ENCODE results near the gene CARD9. TPM values are rescaled to one million over a fixed set of nuclear protein-coding genes. Genes with fewer than 3 reads are reported as not detected.

CARD9 gene
- total and polyA plus RNA-seq, 2 of the 4 experiments (the other 2 are of a cell fraction) = 0.36 to 1.9 TPM

- Histone ChIP-seq H2AK9ac (replicated peaks; ENCODE audit: low read depth, low read length, poor library complexity) (no peak overlapping the region), H3K4ac (ENCODE audit: low read depth, low read length) (no peak overlapping the region), H3K14ac (replicated peaks; ENCODE audit: low read depth, low read length) (no peak overlapping the region), H3K18ac (ENCODE audit: low read depth, low read length) (no peak overlapping the region), H3K9me3 (ENCODE audit: control insufficient read depth, insufficient read depth, low read length) (no peaks in the 10 kb centered on the region), H3K27ac (ENCODE audit: insufficient read depth, low read length) (no peak overlapping the region), H4K5ac (ENCODE audit: low read depth, low read length) (no peak overlapping the region), H3K4me2 (ENCODE audit: low read depth, low read length) (no peak overlapping the region), H4K91ac (ENCODE audit: insufficient read depth, low read depth, low read length) (no peak overlapping the region), H2AFZ (replicated peaks; ENCODE audit: low read length, poor library complexity) (no peak overlapping the region), H3K27me3 (ENCODE audit: control insufficient read depth, insufficient read depth, low read length) (no peaks in the 10 kb centered on the region), H2AK5ac (ENCODE audit: low read depth, low read length) (no peak overlapping the region), H4K20me1 (ENCODE audit: insufficient read depth, low read length) (no peaks in the 10 kb centered on the region), H4K8ac (ENCODE audit: low read depth in 2 of 2, low read length in 2 of 2) (no peak overlapping the region), H3K4me3 (ENCODE audit: insufficient read depth, low read depth, low read length) (no peak overlapping the region), H3K9ac (ENCODE audit: low read depth, low read length) (no peak overlapping the region), H3K79me1 (ENCODE audit: low read depth in 1 of 2, low read length in 2 of 2) (no peaks in the 10 kb centered on the region), H3K4me1 (ENCODE audit: control insufficient read depth, insufficient read depth, low read length) (no peaks in the 10 kb centered on the region), H3K9me1 (ENCODE audit: insufficient read depth, low read length) (no peaks in the 10 kb centered on the region), H3K56ac (ENCODE audit: extremely low read depth, insufficient read depth, low read length) (no peak overlapping the region), H2BK15ac (ENCODE audit: low read depth, low read length) (no peak overlapping the region), H2BK120ac (ENCODE audit: low read depth, low read length) (no peak overlapping the region), H3K23ac (ENCODE audit: low read depth, low read length) (no peak overlapping the region), H2BK20ac (ENCODE audit: low read depth, low read length) (no peak overlapping the region), H3K36me3 (ENCODE audit: control insufficient read depth, insufficient read depth, low read length) (peaks cover 49% of the 10 kb centered on the region), H2BK5ac (ENCODE audit: low read depth, low read length, poor library complexity, severe bottlenecking) (no peak overlapping the region)
- ChIA-PET CTCF (no interaction called here), POLR2A (ENCODE audit: unreplicated experiment) (interaction anchor here (0.5 kb wide), 1 partner anchor 17 kb away, joined by 3 read pairs; no protein-coding TSS in a partner anchor)
- in situ Hi-C loops (cut with MboI; ENCODE audit: low sequenced_read_pairs) (no loop called here), intact Hi-C loops (cut with micrococcal nuclease) (no loop called here), dilution Hi-C loops (cut with HindIII; ENCODE audit: low sequenced_read_pairs, unreplicated experiment) (no loop called here)
- 94% methylated on average over 3 of the region's 11 CpGs; no CpG with 5 or more reads in 1 of the 2 experiments for WGBS, 2 experiments (ENCODE audit: extremely low coverage in 2 of 2, insufficient read length in 1 of 2)
- BruUV-seq (replicated peaks) = no TSS peak
- no peak for ATAC-seq (ENCODE audit: low read depth)
- TF ChIP-seq CTCF (conservative IDR thresholded peaks at IDR 0.05; ENCODE audit: low read depth, low read length) (no peak), CEBPB (IDR thresholded peaks at IDR 0.05; ENCODE audit: low read depth, low read length) (no peak), MXI1 (IDR thresholded peaks at IDR 0.05; ENCODE audit: borderline replicate concordance, low read depth, low read length) (no peak), FOS (IDR thresholded peaks at IDR 0.05; ENCODE audit: low read depth, low read length) (no peak), ELK1 (IDR thresholded peaks at IDR 0.05; ENCODE audit: borderline replicate concordance, low read depth, low read length) (no peak), POLR2A (IDR thresholded peaks at IDR 0.05; ENCODE audit: low read depth, low read length) (no peak), RAD21 (IDR thresholded peaks at IDR 0.05; ENCODE audit: low read length) (no peak), RCOR1 (IDR thresholded peaks at IDR 0.05; ENCODE audit: insufficient replicate concordance, low read length) (no peak), RFX5 (IDR thresholded peaks at IDR 0.05; ENCODE audit: low read depth, low read length) (no peak), MAFK (IDR thresholded peaks at IDR 0.05; ENCODE audit: low read depth, low read length) (no peak), NFE2L2 (IDR thresholded peaks at IDR 0.05; ENCODE audit: low read depth, low read length) (no peak), BHLHE40 (IDR thresholded peaks at IDR 0.05; ENCODE audit: low read depth, low read length) (no peak), MAZ (IDR thresholded peaks at IDR 0.05; ENCODE audit: borderline replicate concordance, low read depth, low read length) (no peak), USF2 (IDR thresholded peaks at IDR 0.05; ENCODE audit: low read depth, low read length) (no peak)
- DNase-seq = no peak
These were observed 5.9 kb upstream of the CARD9 start for GRCh38 chr9:136379401-136379800.

Data from IMR-90 (cell line).